Endothelial cell of umbilical vein (primary cell): Measurements from ENCODE around the gene NAMPT.

Experiments
- CTCF ChIP-seq, 2 donors: IDR thresholded peaks; 1 replicate in 1 of 2; 2 replicates in 1 of 2; pipeline ENCODE4 v1.5.1; 2011; ENCODE audit warnings: low read length in 2 of 2, mild to moderate bottlenecking in 2 of 2, moderate library complexity in 2 of 2, control low read depth in 1 of 2, inconsistent platforms in 1 of 2, low read depth in 1 of 2; ENCODE audit not compliant: insufficient read depth in 1 of 2; ENCODE audit errors: extremely low read depth in 1 of 2
- EZH2 ChIP-seq: IDR thresholded peaks from 2 replicates; pipeline ENCODE4 v1.6.1; 2012; ENCODE audit warnings: borderline replicate concordance, low read depth, mild to moderate bottlenecking, moderate library complexity, low read length, inconsistent platforms; ENCODE audit not compliant: severe bottlenecking
- GATA2 ChIP-seq: IDR thresholded peaks from 2 replicates; pipeline ENCODE4 v1.7.0; 2011; ENCODE audit warnings: low read depth, mild to moderate bottlenecking, moderate library complexity, mixed read lengths, low read length; ENCODE audit not compliant: insufficient read length, insufficient read depth
- JUN ChIP-seq: IDR thresholded peaks from 2 replicates; pipeline ENCODE4 v1.6.1; 2011; ENCODE audit warnings: borderline replicate concordance, low read depth; ENCODE audit not compliant: insufficient read length, insufficient read depth
- MYC ChIP-seq: IDR thresholded peaks from one replicate; pipeline ENCODE4 v1.6.1; 2011; ENCODE audit warnings: mild to moderate bottlenecking, low read depth, low read length
- POLR2A ChIP-seq: IDR thresholded peaks from 2 replicates; pipeline ENCODE4 v1.6.1; 2012; ENCODE audit warnings: low read depth, mild to moderate bottlenecking, control low read depth, low read length
- POLR2AphosphoS5 ChIP-seq: IDR thresholded peaks from 2 replicates; pipeline ENCODE4 v1.6.1; 2012; ENCODE audit warnings: low read depth, mild to moderate bottlenecking, control low read depth, low read length, moderate library complexity; ENCODE audit not compliant: insufficient read depth
- TF ChIP-seq, protein P1 (sequence below): IDR thresholded peaks from 2 replicates; pipeline ENCODE4 v1.6.1; 2011; ENCODE audit not compliant: insufficient read depth, insufficient read length

- no peak for TF ChIP-seq EZH2
- no peak for TF ChIP-seq CTCF (IDR thresholded peaks at IDR 0.05; ENCODE audit: extremely low read depth in 1 of 2, insufficient read depth in 1 of 2, low read depth in 1 of 2, low read length in 2 of 2)
- TF ChIP-seq POLR2AphosphoS5: no peak
- TF ChIP-seq, protein P1, sequence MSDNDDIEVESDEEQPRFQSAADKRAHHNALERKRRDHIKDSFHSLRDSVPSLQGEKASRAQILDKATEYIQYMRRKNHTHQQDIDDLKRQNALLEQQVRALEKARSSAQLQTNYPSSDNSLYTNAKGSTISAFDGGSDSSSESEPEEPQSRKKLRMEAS: no peak
- no peak for TF ChIP-seq MYC
- no peak for TF ChIP-seq POLR2A
- no peak for TF ChIP-seq JUN
- no peak for TF ChIP-seq GATA2
Measured at GRCh38 chr7:106231856-106232490, 52.8 kb downstream of the NAMPT start.
